Head of caudate nucleus (tissue), 42 donors: Measurements from ENCODE around the gene CD200R1L.

Experiments
- DNase-seq, 42 donors: peaks; one replicate each; pipeline versions ENCODE4 v3.0.0 to v3.0.0-alpha.2; 2020 to 2021; ENCODE audit warnings: mixed read lengths in 7 of 42
- intact Hi-C: fragments of 100-400 bp; cut with DNase I; formaldehyde crosslinking; loops from one replicate; pipeline ENCODE4 v1.15.0; 2022

CD200R1L gene

DNA sequence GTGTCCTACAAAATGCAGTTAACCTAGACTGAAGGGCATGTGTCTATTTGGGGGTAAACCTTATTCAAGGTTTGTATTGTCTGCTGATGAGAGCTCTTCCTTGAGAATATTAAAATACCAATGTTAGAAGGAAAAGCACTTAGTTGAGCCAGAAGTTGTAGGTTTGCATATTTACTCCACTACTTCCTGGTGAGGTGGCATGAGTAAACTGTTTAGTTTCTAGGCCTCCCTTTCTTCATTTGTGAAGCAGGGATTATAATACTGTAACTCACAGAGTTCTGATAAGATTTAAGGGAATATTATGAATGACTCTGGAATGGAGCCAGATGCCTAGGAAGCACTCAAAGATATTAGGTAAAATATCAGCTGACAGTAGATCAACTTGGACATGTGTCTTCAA, 46.7 kb downstream of the CD200R1L start:
- no peak for DNase-seq
- intact Hi-C loops, result no loop called here

- DNase-seq, result peak in 2 of 42 donors; percentile 4 to 11
- intact Hi-C loops, result no loop called here
Observed at GRCh38 chr3:112794622-112795172, 52.0 kb downstream of the CD200R1L start.

- DNase-seq, result no peak
Observed at GRCh38 chr3:112793326-112794081, 53.2 kb downstream of the CD200R1L start.

DNA sequence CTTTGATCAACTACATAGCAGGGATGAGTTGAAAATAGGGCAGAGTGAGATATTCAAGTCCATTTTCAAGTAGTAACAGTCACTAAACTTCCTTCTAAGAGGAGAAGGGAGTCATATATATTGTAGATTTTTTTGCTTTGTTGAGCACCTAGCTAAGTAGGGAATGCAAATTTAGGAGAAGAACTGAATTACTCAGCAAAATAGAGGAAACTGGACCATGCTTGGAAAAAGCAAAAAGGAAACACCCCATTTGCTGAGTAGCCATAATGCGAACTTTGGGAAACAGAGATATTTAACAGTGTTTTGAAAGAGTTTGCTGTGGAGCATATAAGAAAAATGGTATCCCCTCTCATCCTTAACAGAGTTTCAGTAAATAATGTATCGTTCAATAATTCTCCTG, 54.9 kb downstream of the CD200R1L start:
- no peak for DNase-seq
- intact Hi-C loops, result no loop called here

More at GRCh38 chr3:112793326-112794081, 53.2 kb downstream of the CD200R1L start:
- intact Hi-C loops, result no loop called here

GRCh38 chr3:112789787-112790186, 56.9 kb downstream of the CD200R1L start:
- DNase-seq, result no peak
- intact Hi-C loops, result no loop called here

DNA sequence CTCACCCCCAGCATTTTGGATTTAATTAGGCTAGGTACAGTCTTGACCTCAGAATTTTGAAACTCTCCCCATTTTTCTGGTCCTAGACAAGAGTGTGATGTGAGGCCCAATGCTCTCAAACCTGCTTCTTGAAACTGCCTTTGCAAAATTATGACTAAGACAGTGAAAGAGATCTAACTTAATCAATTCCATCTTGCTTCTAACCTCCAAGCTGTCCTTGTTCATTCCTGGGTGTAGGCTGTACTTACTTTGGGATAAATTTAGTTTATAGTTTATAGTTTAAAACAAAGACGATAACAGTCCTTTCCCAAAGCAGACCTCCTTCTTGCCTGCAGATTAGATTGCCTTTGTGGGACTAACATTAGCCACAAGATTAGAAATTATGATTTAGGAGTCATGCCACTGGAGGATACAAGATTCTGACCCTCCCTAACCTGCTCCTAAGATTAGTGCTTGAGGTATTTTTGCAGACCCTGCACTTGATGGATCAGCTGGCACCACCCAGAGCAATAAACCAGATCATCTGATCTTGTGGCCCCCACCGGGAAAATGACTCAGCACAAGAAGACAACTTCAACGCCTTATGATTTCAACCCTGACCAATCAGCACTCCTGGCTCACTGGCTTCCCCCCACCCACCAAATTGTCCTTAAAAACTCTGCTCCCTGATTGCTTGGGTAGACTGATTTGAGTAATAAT, 59.6 kb downstream of the CD200R1L start:
- intact Hi-C loops, result no loop called here
- no peak for DNase-seq

GRCh38 chr3:112786002-112786590, 60.6 kb downstream of the CD200R1L start:
- intact Hi-C loops, result no loop called here
- no peak for DNase-seq

DNA sequence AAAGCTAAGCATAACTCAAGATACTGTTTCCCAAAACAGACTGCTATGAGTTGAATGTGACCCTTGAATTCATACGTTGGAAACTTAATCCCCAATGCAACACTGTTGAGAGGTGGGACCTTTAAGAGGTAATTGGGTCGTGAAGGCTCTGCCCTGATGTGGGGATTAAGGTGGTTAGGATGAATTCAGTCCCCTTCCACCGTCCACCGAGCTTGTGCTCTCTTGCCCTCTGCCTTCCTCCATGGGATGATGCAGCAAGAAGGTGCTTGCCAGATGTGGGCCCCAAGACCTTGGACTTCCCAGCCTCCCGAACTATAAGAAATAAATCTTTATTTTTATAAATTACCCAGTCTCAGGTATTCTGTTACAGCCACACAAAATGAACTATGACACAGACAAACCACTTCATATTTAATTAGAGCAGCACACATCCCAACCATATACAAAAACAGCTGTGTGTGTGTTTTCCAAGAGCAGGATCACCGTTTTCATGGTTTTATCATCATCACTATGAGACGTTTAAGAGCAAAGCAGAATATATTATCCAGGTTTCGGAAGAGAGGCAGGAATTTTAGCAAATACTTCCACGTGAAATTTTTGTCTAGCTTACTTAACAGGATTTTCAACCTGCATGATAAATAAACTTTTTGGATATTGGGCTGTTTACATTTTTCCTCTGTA, 61.2 kb downstream of the CD200R1L start:
- no peak for DNase-seq
- intact Hi-C loops, result no loop called here

DNA sequence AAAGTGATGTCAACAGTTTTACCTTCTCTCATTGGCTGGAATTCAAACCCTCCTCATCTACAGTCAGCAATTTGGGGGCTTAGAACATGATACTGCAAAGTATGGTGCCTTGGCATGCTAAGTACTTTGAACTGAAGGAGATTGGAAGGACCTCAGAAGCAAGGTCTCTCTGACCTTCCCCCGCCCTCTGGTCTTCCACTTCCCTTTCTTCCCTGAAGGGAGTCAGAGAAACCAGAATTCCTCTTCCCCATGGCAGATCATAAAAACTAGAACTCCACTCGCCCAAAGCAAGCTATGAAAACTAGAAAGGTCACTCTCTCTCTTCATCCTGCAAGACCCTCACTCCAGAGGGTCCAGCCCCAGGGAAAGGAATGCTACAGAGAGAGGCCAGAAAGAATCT, 64.2 kb downstream of the CD200R1L start:
- DNase-seq, result no peak
- intact Hi-C loops, result no loop called here

- intact Hi-C loops, result no loop called here
- no peak for DNase-seq
Observed at GRCh38 chr3:112781599-112781998, 65.1 kb downstream of the CD200R1L start.

DNA sequence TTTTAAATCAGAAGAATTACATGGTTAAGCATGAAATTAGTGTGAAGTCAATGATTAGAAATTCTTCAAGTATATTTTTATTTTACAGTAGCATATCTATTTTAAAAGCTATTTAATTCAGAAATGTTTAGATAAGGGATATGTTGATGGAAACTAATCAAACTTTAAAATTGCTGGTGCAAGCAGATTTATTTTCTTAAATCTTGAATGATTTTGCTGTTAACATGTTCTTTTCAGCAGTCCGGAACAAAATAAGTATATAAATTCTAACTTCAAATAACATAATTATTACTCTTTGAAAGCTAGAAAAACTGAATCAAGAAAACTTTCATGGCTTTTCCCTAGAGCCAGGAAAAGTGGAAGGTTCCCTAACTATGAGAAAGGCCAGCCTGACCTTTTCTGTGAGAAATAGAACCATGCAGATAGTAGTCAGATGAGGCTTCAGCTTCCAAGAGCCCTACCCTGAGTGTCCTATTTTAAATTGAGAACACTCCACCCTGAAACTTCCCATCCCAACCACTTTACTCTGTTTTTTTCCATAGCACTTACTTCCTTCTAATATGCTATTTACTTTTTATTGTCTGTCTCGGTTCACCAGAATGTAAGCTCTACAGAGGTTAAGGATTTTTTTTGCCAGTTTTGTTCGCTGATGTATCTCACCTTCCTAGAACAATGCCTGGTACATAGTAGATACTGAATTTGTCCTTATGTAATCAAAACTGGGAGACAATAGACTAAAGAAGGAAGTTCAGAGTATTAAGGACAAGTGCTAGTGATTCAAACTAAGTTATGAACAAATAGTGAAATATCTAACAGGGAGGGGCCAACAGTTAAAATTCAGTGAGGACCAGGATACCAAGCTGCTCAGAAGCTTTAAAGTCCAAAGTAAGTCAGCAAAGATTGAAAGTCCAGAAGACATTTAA, 66.8 kb downstream of the CD200R1L start:
- intact Hi-C loops, result no loop called here
- no peak for DNase-seq

GRCh38 chr3:112779011-112779410, 67.7 kb downstream of the CD200R1L start:
- intact Hi-C loops, result no loop called here
- no peak for DNase-seq

DNA sequence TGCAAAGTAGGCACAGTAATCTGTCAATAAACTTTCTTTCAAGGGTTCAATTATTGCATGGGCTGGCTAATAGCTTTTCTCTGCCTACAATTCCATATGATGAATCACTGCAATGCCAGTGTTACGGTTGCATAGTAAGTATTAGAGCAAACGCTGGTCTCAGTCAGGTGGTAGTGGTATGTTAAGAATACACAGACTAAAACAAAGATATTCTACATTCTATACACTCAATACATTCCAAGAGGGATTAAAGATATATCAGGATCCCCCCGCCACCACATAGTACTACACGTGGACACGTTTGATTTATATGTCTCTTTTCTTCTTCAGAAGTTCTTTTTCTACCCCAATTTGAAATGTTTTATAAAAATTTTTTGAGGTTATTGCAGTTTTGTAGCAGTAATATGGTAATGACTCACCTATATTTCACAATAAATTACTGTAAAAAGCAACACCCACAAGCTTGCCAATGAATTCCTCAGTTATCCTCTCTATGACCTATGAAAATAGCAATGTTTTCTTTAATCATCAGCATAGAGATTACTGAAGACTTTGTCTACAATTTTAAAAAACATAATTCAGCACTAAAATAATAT, 68.2 kb downstream of the CD200R1L start:
- intact Hi-C loops, result no loop called here
- peak in 4 of 42 donors; percentile 15 to 60 (median 24) for DNase-seq

- no peak for DNase-seq
- intact Hi-C loops, result no loop called here
Observed at GRCh38 chr3:112777811-112778210, 68.9 kb downstream of the CD200R1L start.

DNA sequence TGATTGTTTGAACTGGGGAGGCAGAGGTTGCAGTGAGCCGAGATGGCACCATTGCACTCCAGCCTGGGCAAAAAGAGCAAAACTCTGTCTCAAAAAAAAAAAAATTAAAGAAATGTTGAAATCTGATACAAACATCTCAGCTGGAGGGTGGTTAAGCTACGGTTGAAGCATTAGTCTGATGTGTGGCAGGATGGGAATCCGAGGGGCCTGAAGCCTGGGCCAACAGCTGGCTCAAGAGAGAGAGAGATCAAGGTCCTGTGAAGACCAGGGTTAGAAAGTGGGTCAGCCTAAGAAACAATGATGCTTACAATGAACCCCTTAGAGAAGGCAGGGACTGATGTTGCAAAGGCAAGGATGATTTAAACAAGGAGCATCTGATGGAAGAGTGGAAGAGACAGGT, 69.8 kb downstream of the CD200R1L start:
- no peak for DNase-seq
- intact Hi-C loops, result no loop called here

DNA sequence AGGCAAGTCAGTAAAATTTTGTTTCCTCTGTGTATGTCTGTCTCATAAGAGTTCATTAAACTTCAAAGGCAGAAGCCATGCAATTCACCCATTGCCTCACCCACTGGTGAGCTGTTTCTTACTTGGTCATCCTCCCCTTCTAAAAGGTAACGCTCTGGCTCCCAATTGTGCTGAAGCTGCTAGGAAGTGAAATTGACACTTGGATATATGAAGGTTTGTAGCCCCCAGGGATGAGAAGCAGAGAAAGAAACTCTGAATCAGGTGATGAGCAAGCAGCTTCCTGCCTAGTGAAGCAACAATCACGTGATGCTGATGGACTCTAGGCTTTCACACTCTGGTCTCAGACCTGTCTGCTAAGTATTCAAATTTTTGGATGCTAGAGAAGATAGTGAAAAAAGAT, 70.7 kb downstream of the CD200R1L start:
- no peak for DNase-seq
- intact Hi-C loops, result no loop called here

DNA sequence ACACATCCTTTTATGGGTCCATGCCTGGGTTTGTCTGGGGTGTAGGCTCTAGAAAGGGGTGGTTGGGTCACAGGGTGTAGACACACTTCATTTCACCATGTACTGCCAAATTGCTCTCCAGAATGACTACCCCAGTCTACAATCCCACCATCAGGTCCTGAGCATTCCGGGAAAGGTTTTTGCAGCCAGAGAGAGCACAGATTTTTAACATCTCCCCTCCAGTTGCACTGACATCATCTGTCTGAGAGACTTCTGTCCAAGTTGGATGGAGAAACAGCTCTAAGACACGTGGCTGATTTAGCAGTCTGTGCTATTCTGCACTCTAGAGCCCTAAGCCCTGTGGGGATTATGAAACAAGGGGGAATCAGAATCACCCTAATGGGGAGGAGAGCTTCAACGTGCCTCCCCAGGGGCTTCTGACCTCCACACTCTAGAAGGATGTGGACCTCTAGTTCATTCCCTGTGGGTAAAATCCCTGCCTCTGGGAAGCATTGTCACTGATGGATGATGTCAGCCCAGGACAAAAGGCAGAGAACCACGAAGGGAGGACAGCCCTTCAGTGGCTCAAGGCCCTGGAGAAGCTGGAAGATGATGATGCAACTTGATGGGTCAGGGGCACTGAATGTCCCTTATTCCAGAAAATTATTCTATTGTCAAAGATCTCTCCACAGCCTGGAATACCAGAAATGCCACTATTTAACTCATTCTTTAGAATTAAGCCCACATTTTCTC, 71.5 kb downstream of the CD200R1L start:
- DNase-seq, result no peak
- intact Hi-C loops, result no loop called here
